SK-N-SH treated with all-trans-retinoic acid at 6 μM for 48 hours (cell line): ENCODE measurements around the gene NFASC.

ENCODE experiments used
- ATAC-seq: fragments of 200-7000 bp; cut with Tn5 transposase; 3 replicates; pipeline ENCODE4 v1.9.1; 2020; ENCODE audit warnings: mild to moderate bottlenecking, moderate library complexity
- ARNTL ChIP-seq: fragments of 450-650 bp; formaldehyde crosslinking; IDR thresholded peaks from 2 replicates; pipeline ENCODE4 v1.5.0; 2020; ENCODE audit warnings: low read depth, mild to moderate bottlenecking, moderate library complexity, borderline replicate concordance
- BACH2 ChIP-seq: fragments of 250-450 bp; sonication (Bioruptor Pico); IDR thresholded peaks from 2 replicates; pipeline ENCODE4 v1.9.0; 2021; ENCODE audit warnings: mild to moderate bottlenecking, borderline replicate concordance
- CSDC2 ChIP-seq: fragments of 250-450 bp; sonication (Bioruptor Pico); IDR thresholded peaks from 2 replicates; pipeline ENCODE4 v1.5.0; 2020; ENCODE audit warnings: mild to moderate bottlenecking, moderate library complexity
- ESRRG ChIP-seq: fragments of 250-450 bp; sonication (Bioruptor Pico); IDR thresholded peaks from 2 replicates; pipeline ENCODE4 v1.6.1; 2021; ENCODE audit warnings: mild to moderate bottlenecking
- GLIS3 ChIP-seq: fragments of 250-450 bp; sonication (Bioruptor Pico); IDR thresholded peaks from 2 replicates; pipeline ENCODE4 v1.5.0; 2020; ENCODE audit warnings: mild to moderate bottlenecking, moderate library complexity
- ISL1 ChIP-seq: fragments of 250-450 bp; sonication (Bioruptor Pico); IDR thresholded peaks from 2 replicates; pipeline ENCODE4 v2.1.2; 2022; ENCODE audit warnings: mild to moderate bottlenecking, moderate library complexity
- OSR1 ChIP-seq: fragments of 250-450 bp; sonication (Bioruptor Pico); IDR thresholded peaks from 2 replicates; pipeline ENCODE4 v1.8.0; 2022; ENCODE audit warnings: moderate library complexity, mild to moderate bottlenecking, inconsistent platforms
- PPARA ChIP-seq: fragments of 250-450 bp; sonication (Bioruptor Pico); IDR thresholded peaks from 2 replicates; pipeline ENCODE4 v1.5.0; 2020; ENCODE audit warnings: mild to moderate bottlenecking, borderline replicate concordance
- SNAI2 ChIP-seq: fragments of 250-450 bp; sonication (Bioruptor Pico); IDR thresholded peaks from 2 replicates; pipeline ENCODE4 v1.5.0; 2020; ENCODE audit warnings: mild to moderate bottlenecking, moderate library complexity
- TCF4 ChIP-seq: fragments of 250-450 bp; sonication (Bioruptor Pico); IDR thresholded peaks from 2 replicates; pipeline ENCODE4 v1.8.0; 2021; ENCODE audit warnings: mild to moderate bottlenecking, moderate library complexity, borderline replicate concordance
- ZC3H10 ChIP-seq: fragments of 250-450 bp; sonication (Bioruptor Pico); IDR thresholded peaks from 2 replicates; pipeline ENCODE4 v1.5.1; 2021; ENCODE audit warnings: mild to moderate bottlenecking, moderate library complexity
- ZFP3 ChIP-seq: fragments of 250-450 bp; sonication (Bioruptor Pico); IDR thresholded peaks from 2 replicates; pipeline ENCODE4 v1.5.0; 2020; ENCODE audit warnings: mild to moderate bottlenecking, moderate library complexity
- ZFP30 ChIP-seq: fragments of 450-650 bp; formaldehyde crosslinking; IDR thresholded peaks from 2 replicates; pipeline ENCODE4 v1.5.0; 2022; ENCODE audit warnings: mild to moderate bottlenecking, moderate library complexity
- ZNF565 ChIP-seq: fragments of 450-650 bp; formaldehyde crosslinking; conservative IDR thresholded peaks from 2 replicates; pipeline ENCODE4 v1.5.0; 2020; ENCODE audit warnings: low read depth, mild to moderate bottlenecking, moderate library complexity
- ZNF70 ChIP-seq: fragments of 450-650 bp; formaldehyde crosslinking; IDR thresholded peaks from 2 replicates; pipeline ENCODE4 v1.5.0; 2020; ENCODE audit warnings: mild to moderate bottlenecking, moderate library complexity
- ZNF8 ChIP-seq: fragments of 450-650 bp; formaldehyde crosslinking; IDR thresholded peaks from 2 replicates; pipeline ENCODE4 v1.5.0; 2020; ENCODE audit warnings: mild to moderate bottlenecking, moderate library complexity
- TF ChIP-seq, protein P1 (sequence below): fragments of 250-450 bp; sonication (Bioruptor Pico); IDR thresholded peaks from 2 replicates; pipeline ENCODE4 v1.5.1; 2020; ENCODE audit warnings: low read depth, mild to moderate bottlenecking, moderate library complexity
- TF ChIP-seq, protein P2 (sequence below): fragments of 250-450 bp; sonication (Bioruptor Pico); IDR thresholded peaks from 2 replicates; pipeline ENCODE4 v1.5.1; 2021; ENCODE audit warnings: mild to moderate bottlenecking, moderate library complexity
- TF ChIP-seq, protein P3 (sequence below): fragments of 250-450 bp; sonication (Bioruptor Pico); IDR thresholded peaks from 2 replicates; pipeline ENCODE4 v1.8.0; 2020; ENCODE audit warnings: mild to moderate bottlenecking, moderate library complexity, borderline replicate concordance
- TF ChIP-seq, protein P4 (sequence below): fragments of 250-450 bp; sonication (Bioruptor Pico); IDR thresholded peaks from 2 replicates; pipeline ENCODE4 v1.8.0; 2021; ENCODE audit warnings: low read depth, mild to moderate bottlenecking, moderate library complexity, borderline replicate concordance

The NFASC gene

DNA sequence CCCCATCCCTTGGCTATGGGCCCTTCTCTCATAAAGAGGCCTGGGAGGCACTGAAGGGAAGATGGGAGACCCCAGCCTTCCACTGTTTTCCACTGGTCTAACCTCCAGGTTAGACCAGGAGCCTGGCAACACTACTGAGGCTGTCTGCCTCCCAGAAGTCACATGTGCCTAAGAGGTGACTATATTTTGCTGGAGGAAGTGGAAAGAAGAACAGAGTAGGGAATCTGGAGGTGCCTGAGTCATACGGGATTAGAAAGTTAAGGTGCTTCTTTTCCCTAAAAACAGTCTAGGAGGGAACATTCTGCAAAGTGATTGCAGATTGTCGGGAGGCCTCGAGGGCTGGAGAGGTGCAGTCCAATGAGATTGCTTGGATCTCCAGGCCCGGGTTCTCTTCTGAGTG lies 4.6 kb downstream of the NFASC start:
- TF ChIP-seq ZFP3, result no peak
- no peak for TF ChIP-seq ZFP30 (CRISPR knock-in tag)
- no peak for TF ChIP-seq ESRRG
- TF ChIP-seq ZNF8, result no peak
- TF ChIP-seq, protein P1, sequence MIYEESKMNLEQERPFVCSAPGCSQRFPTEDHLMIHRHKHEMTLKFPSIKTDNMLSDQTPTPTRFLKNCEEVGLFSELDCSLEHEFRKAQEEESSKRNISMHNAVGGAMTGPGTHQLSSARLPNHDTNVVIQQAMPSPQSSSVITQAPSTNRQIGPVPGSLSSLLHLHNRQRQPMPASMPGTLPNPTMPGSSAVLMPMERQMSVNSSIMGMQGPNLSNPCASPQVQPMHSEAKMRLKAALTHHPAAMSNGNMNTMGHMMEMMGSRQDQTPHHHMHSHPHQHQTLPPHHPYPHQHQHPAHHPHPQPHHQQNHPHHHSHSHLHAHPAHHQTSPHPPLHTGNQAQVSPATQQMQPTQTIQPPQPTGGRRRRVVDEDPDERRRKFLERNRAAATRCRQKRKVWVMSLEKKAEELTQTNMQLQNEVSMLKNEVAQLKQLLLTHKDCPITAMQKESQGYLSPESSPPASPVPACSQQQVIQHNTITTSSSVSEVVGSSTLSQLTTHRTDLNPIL (CRISPR knock-in tag), result no peak
- TF ChIP-seq ZC3H10 (CRISPR knock-in tag), result no peak
- no peak for TF ChIP-seq GLIS3 (CRISPR knock-in tag)
- no peak for TF ChIP-seq ARNTL (CRISPR knock-in tag)
- TF ChIP-seq, protein P2, sequence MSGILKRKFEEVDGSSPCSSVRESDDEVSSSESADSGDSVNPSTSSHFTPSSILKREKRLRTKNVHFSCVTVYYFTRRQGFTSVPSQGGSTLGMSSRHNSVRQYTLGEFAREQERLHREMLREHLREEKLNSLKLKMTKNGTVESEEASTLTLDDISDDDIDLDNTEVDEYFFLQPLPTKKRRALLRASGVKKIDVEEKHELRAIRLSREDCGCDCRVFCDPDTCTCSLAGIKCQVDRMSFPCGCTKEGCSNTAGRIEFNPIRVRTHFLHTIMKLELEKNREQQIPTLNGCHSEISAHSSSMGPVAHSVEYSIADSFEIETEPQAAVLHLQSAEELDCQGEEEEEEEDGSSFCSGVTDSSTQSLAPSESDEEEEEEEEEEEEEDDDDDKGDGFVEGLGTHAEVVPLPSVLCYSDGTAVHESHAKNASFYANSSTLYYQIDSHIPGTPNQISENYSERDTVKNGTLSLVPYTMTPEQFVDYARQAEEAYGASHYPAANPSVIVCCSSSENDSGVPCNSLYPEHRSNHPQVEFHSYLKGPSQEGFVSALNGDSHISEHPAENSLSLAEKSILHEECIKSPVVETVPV (CRISPR knock-in tag), result no peak
- TF ChIP-seq CSDC2, result no peak
- TF ChIP-seq TCF4 (CRISPR knock-in tag), result no peak
- ATAC-seq, result no peak

DNA sequence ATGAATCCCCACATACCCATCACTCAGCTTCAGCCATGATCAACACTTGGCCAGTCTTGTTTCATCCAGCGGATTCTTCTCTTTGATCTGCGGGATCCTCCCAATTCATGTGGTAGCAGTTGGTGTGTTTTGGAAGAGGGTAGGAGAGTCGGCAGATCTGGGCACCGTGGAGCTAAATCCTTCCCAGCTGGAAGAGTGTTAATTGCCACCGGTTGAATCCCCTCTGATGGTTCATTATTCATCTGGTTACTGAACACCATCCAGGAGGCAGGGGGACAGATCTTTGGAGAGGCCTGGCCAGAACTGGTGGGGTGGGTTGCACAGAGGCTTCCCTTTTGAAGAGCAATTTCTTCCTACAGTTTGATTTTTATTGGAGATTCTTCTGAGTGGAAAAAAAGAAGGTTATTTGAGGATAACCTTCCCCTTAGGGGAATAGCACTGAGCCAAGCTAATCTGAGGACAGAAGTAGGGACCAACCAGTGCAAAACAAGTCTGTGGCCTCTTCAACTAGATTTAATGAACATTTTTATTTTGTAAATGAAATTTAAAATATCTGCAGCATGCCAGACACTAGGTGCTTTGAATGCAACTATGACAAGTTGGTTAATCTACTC lies 8.1 kb downstream of the NFASC start:
- TF ChIP-seq, protein P3, sequence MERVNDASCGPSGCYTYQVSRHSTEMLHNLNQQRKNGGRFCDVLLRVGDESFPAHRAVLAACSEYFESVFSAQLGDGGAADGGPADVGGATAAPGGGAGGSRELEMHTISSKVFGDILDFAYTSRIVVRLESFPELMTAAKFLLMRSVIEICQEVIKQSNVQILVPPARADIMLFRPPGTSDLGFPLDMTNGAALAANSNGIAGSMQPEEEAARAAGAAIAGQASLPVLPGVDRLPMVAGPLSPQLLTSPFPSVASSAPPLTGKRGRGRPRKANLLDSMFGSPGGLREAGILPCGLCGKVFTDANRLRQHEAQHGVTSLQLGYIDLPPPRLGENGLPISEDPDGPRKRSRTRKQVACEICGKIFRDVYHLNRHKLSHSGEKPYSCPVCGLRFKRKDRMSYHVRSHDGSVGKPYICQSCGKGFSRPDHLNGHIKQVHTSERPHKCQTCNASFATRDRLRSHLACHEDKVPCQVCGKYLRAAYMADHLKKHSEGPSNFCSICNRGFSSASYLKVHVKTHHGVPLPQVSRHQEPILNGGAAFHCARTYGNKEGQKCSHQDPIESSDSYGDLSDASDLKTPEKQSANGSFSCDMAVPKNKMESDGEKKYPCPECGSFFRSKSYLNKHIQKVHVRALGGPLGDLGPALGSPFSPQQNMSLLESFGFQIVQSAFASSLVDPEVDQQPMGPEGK (CRISPR knock-in tag), result no peak
- TF ChIP-seq GLIS3 (CRISPR knock-in tag), result no peak
- no peak for TF ChIP-seq ARNTL (CRISPR knock-in tag)
- TF ChIP-seq ISL1 (CRISPR knock-in tag), result no peak
- TF ChIP-seq, protein P1 (CRISPR knock-in tag), result no peak
- TF ChIP-seq ZNF70 (CRISPR knock-in tag), result no peak
- no peak for TF ChIP-seq ZNF8
- no peak for TF ChIP-seq BACH2 (CRISPR knock-in tag)
- TF ChIP-seq, protein P4, sequence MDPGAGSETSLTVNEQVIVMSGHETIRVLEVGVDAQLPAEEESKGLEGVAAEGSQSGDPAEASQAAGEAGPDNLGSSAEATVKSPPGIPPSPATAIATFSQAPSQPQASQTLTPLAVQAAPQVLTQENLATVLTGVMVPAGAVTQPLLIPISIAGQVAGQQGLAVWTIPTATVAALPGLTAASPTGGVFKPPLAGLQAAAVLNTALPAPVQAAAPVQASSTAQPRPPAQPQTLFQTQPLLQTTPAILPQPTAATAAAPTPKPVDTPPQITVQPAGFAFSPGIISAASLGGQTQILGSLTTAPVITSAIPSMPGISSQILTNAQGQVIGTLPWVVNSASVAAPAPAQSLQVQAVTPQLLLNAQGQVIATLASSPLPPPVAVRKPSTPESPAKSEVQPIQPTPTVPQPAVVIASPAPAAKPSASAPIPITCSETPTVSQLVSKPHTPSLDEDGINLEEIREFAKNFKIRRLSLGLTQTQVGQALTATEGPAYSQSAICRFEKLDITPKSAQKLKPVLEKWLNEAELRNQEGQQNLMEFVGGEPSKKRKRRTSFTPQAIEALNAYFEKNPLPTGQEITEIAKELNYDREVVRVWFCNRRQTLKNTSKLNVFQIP, result no peak
- TF ChIP-seq, all 23 proteins: peak for 0
- ATAC-seq, result no peak

- TF ChIP-seq CSDC2 (no peak), PPARA (CRISPR knock-in tag) (no peak), ARNTL (CRISPR knock-in tag) (no peak), ZNF8 (no peak), OSR1 (CRISPR knock-in tag) (no peak)
- TF ChIP-seq, all 23 proteins: peak for 0
- no peak for ATAC-seq
Observed at GRCh38 chr1:204879351-204879750, 8.7 kb downstream of the NFASC start.

DNA sequence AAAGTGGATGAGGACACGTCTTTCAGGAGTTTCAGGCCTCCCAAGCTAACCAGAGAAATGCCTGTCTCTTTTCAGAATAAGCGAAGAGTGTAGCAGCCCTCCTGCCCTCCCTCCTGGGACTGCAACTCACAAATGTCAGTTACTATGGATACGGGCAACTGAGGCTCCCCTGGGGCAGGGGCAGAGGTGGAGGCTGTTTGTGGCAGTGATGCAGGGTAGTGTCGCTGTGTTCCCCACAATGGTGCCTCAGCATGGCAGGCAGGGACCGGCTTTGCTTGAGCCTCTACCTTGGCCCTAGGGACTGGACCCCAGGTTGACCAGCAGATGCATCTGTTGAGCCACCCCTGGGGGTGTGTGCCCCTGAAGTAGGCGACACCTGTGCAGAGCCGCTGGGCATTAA lies 10.2 kb downstream of the NFASC start:
- no peak for ATAC-seq
- no peak for TF ChIP-seq ARNTL (CRISPR knock-in tag)
- TF ChIP-seq PPARA (CRISPR knock-in tag), result no peak

- no peak for ATAC-seq
- TF ChIP-seq TCF4 (CRISPR knock-in tag) (no peak), ESRRG (no peak), GLIS3 (CRISPR knock-in tag) (no peak), ZNF565 (CRISPR knock-in tag) (no peak), SNAI2 (CRISPR knock-in tag) (no peak)
Observed at GRCh38 chr1:204882479-204882878, 11.8 kb downstream of the NFASC start.
